Body of pancreas (tissue), 4 donors: ENCODE measurements around the gene WT1. TPM values are rescaled to one million over a fixed set of nuclear protein-coding genes. Genes with fewer than 3 reads are reported as not detected.
"Not testable (repeated sequence)": the region's sequence is repeated elsewhere in the genome, so short reads cannot be mapped to it uniquely, and the experiment has no call there.

ENCODE experiments used
- ATAC-seq: fragments of 150-250 bp; one replicate; pipeline ENCODE4 v1.9.1; 2016
- DNase-seq, 4 donors: peaks; one replicate each; pipeline ENCODE4 v3.0.0-alpha.2; 2019
- H3K27ac ChIP-seq, 4 donors: fragments of 200-600 bp; sonication (generic); 1 replicate in 3 of 4; 2 replicates in 1 of 4; pipeline versions ENCODE4 v1.5.1 to v1.6.1; 2016 to 2019; ENCODE audit warnings: mild to moderate bottlenecking in 1 of 4, mixed read lengths in 1 of 4, moderate library complexity in 1 of 4
- H3K27me3 ChIP-seq, 2 donors: fragments of 200-600 bp; sonication (generic); one replicate each; pipeline ENCODE4 v1.6.0; 2016; ENCODE audit warnings: mild to moderate bottlenecking in 1 of 2
- H3K36me3 ChIP-seq, 2 donors: fragments of 200-600 bp; sonication (generic); replicated peaks in 1 of 2; 2 replicates each; pipeline ENCODE4 v1.5.1; 2016; ENCODE audit warnings: low read depth in 2 of 2; ENCODE audit not compliant: insufficient read depth in 1 of 2
- H3K4me1 ChIP-seq: fragments of 200-600 bp; sonication (generic); one replicate; pipeline ENCODE4 v1.6.0; 2016
- H3K4me3 ChIP-seq, 2 donors: fragments of 200-600 bp; sonication (generic); 1 replicate in 1 of 2; 2 replicates in 1 of 2; pipeline ENCODE4 v1.5.1; 2016 to 2019
- H3K9me3 ChIP-seq, 3 donors: fragments of 200-600 bp; sonication (generic); 1 replicate in 2 of 3; 2 replicates in 1 of 3; pipeline ENCODE4 v1.5.1; 2016
- POLR2A ChIP-seq, 3 donors: fragments of 450-650 bp; IDR thresholded peaks; one replicate each; pipeline ENCODE4 v1.6.1; 2016; ENCODE audit warnings: antibody characterized with exemption in 3 of 3, mild to moderate bottlenecking in 2 of 3
- WGBS, 2 donors: methylation state at CpG; one replicate each; pipeline ENCODE4 v1.1.5; 2017; 5-methylcytosine and 5-hydroxymethylcytosine counted together
- intact Hi-C: fragments of 100-400 bp; cut with DNase I; formaldehyde crosslinking; loops from one replicate; pipeline ENCODE4 v1.15.1; 2023
- total RNA-seq, 2 donors: library from RNA; depleted of rRNA; stranded (reverse); fragments of >200 nt; gene quantifications; one replicate each; pipeline ENCODE4 v1.1.0, GENCODE V29; 2016
- TF ChIP-seq, protein P1 (sequence below), 7 experiments: fragments of 450-650 bp in 4 of 7; fragments of 200-600 bp in 3 of 7; sonication (generic) in 3 of 7; IDR thresholded peaks; one replicate each; pipeline ENCODE4 v1.5.1; 2016 to 2019; ENCODE audit warnings: antibody characterized with exemption in 7 of 7

The WT1 gene
- total RNA-seq, 2 donors from 2014 or later: 0.99 to 1.0 TPM

DNA sequence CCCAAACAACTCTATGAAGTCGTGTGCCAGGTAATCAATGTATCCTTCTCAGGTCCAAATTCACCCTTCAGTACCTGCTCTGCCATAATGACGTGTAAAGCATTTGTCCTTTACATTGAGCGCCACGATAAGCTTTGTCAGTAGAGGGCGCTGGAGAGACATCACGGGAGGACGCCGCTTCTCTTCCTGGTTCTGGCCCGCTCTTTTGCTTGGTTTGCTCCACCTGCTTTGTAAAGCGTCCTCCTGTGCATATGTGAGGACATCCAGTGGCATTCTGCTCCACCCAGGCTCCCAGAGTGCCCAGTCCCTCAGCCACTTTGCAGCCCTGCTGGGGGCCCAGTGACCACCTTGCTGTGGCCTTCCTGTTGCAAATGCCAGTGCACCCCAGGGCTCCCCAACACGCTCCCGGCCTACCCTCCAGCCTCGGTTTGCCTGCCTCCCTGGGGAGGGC, 61.1 kb downstream of the WT1 start:
- DNase-seq (peak in 3 of 4 donors; percentile 7 to 30 (median 17)), ATAC-seq (no peak)
- intact Hi-C loops: no loop called here
- no peak for TF ChIP-seq POLR2A (IDR thresholded peaks at IDR 0.05)
- TF ChIP-seq, protein P1, sequence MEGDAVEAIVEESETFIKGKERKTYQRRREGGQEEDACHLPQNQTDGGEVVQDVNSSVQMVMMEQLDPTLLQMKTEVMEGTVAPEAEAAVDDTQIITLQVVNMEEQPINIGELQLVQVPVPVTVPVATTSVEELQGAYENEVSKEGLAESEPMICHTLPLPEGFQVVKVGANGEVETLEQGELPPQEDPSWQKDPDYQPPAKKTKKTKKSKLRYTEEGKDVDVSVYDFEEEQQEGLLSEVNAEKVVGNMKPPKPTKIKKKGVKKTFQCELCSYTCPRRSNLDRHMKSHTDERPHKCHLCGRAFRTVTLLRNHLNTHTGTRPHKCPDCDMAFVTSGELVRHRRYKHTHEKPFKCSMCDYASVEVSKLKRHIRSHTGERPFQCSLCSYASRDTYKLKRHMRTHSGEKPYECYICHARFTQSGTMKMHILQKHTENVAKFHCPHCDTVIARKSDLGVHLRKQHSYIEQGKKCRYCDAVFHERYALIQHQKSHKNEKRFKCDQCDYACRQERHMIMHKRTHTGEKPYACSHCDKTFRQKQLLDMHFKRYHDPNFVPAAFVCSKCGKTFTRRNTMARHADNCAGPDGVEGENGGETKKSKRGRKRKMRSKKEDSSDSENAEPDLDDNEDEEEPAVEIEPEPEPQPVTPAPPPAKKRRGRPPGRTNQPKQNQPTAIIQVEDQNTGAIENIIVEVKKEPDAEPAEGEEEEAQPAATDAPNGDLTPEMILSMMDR (IDR thresholded peaks at IDR 0.05): peak in 1 of 7 experiments; percentile 6
- no peaks in the 10 kb centered on the region for H3K36me3 ChIP-seq
- 26 to 30% methylated on average over 12 to 13 of the region's 13 CpGs for WGBS, 2 donors
- H3K9me3 ChIP-seq: no peaks in the 10 kb centered on the region
- H3K27ac ChIP-seq: no peak overlapping the region
- no peaks in the 10 kb centered on the region for H3K27me3 ChIP-seq
- no peak overlapping the region for H3K4me3 ChIP-seq
- H3K4me1 ChIP-seq: no peaks in the 10 kb centered on the region

DNA sequence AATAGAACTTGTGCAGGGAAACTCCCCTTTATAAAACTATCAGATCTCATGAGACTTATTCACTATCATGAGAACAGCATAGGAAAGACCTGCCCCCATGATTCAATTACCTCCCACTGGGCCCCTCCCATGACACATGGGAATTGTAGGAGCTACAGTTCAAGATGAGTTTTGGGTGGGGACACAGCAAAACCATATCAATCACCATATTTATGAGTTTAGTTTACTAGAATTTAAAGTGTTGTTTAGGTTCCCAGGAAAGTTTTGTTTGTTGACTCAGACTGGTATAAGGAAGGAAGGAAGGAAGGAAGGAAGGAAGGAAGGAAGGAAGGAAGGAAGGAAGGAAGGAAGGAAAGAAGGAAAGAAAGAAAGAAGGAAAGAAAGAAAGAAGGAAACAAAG, 65.4 kb downstream of the WT1 start:
- DNase-seq, ATAC-seq, H3K4me1 ChIP-seq, H3K36me3 ChIP-seq, H3K27ac ChIP-seq, H3K4me3 ChIP-seq, H3K27me3 ChIP-seq, intact Hi-C loops: not testable (repeated sequence)
- peaks cover 0 to 12% (median 0%) of the 10 kb centered on the region in 3 donors for H3K9me3 ChIP-seq

DNA sequence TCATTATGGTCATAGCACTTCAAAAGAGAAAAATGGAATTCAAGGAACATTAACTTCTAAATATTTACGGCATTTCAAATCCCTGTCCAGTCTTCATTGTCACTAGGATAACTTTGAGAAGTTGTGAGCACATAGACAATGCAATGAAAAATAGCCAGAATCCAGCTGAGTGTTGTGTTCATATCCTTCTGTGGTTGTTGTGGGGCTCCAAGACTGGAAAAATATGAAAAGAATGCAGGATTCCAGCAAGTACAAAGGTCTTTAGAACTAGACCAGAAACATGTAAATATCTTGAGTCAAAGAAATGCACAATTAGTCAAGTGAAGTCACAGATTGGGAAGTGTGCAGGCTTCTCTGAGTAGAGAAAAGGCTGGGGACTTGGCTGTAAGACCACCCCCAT, 68.7 kb downstream of the WT1 start:
- DNase-seq (no peak), ATAC-seq (no peak)
- Histone ChIP-seq H3K27me3 (no peaks in the 10 kb centered on the region), H3K36me3 (no peaks in the 10 kb centered on the region), H3K9me3 (peaks cover 0 to 12% (median 0%) of the 10 kb centered on the region in 3 donors), H3K4me1 (no peaks in the 10 kb centered on the region), H3K4me3 (no peak overlapping the region), H3K27ac (no peak overlapping the region)
- 66 to 86% methylated on average over 1 of the region's 1 CpG for WGBS, 2 donors
- intact Hi-C loops: no loop called here
- TF ChIP-seq, protein P1 (IDR thresholded peaks at IDR 0.05): no peak
- no peak for TF ChIP-seq POLR2A (IDR thresholded peaks at IDR 0.05)

DNA sequence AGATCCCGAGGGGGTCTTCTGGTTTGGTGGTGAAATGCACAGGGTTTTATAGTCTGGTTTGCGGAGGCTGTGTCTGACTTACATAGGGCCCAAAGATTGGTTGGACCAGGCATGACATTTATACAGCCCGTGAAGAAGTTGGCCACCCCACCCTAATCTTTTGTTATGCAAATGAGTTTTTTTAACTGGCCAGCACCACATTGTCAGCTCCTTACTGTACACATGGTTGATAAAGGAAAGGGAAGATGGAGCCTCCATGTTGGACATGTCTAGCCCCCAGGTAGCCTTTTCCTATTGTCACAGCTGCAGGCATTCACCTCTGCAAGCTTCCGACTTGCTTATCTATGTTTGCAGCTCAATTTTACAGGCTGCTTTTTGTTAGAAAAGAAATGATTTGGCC, 70.1 kb downstream of the WT1 start:
- Histone ChIP-seq H3K9me3 (peaks cover 0 to 12% (median 0%) of the 10 kb centered on the region in 3 donors), H3K27ac (no peak overlapping the region), H3K27me3 (no peaks in the 10 kb centered on the region), H3K4me1 (no peaks in the 10 kb centered on the region), H3K4me3 (no peak overlapping the region), H3K36me3 (no peaks in the 10 kb centered on the region)
- ATAC-seq (no peak), DNase-seq (no peak)
- intact Hi-C loops: no loop called here
- WGBS, 2 donors: 57 to 70% methylated on average over 4 of the region's 4 CpGs
- TF ChIP-seq, protein P1 (IDR thresholded peaks at IDR 0.05): no peak
- no peak for TF ChIP-seq POLR2A (IDR thresholded peaks at IDR 0.05)

DNA sequence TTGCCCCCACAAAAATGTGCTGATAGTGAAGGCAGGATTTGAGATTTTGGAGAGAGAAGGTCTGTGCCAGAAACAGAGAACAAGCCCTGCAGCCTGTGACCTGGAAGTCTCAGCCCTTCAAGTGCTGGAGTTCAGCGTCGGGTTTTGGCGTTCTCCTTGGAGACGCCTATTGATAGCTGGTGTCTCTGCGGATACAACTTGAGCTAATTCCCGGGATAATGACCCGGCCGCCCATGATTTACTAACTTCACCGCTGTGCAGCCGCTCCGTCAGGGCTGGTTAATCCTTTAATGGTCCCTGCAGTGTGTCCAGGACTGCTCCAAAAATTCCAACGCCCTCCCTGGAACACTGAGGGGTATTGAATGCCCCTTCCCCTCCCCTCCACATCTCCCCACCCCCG, 76.6 kb downstream of the WT1 start:
- TF ChIP-seq, protein P1 (IDR thresholded peaks at IDR 0.05): no peak
- TF ChIP-seq POLR2A (IDR thresholded peaks at IDR 0.05): no peak
- intact Hi-C loops: no loop called here
- no peak for ATAC-seq

More for the DNA sequence above, 76.6 kb downstream of the WT1 start:
- Histone ChIP-seq H3K27me3 (no peaks in the 10 kb centered on the region), H3K27ac (no peak overlapping the region), H3K4me1 (no peaks in the 10 kb centered on the region), H3K9me3 (no peaks in the 10 kb centered on the region), H3K4me3 (no peak overlapping the region), H3K36me3 (no peaks in the 10 kb centered on the region)
- DNase-seq: no peak
- 10 to 21% methylated on average over 13 of the region's 13 CpGs for WGBS, 2 donors
